Stimulated activated CD8-positive, alpha-beta memory T cell treated with anti-CD3 and anti-CD28 coated beads, Interleukin-15, amount 100 ng/mL, for 1 hour (primary cell): ENCODE data around the gene GRK6.
A peak's percentile ranks its signal among the peaks of the same experiment; 100 is the strongest.

Experiments
- DNase-seq: peaks from one replicate; pipeline ENCODE4 v3.0.0-alpha.2; 2020; ENCODE audit warnings: low read depth

Gene GRK6

GRCh38 chr5:177454397-177455035 lies 28.0 kb downstream of the GRK6 start:
- peak; percentile 91 for DNase-seq

- peak; percentile 86 for DNase-seq
Observed at GRCh38 chr5:177455036-177455660, 28.7 kb downstream of the GRK6 start.

DNA sequence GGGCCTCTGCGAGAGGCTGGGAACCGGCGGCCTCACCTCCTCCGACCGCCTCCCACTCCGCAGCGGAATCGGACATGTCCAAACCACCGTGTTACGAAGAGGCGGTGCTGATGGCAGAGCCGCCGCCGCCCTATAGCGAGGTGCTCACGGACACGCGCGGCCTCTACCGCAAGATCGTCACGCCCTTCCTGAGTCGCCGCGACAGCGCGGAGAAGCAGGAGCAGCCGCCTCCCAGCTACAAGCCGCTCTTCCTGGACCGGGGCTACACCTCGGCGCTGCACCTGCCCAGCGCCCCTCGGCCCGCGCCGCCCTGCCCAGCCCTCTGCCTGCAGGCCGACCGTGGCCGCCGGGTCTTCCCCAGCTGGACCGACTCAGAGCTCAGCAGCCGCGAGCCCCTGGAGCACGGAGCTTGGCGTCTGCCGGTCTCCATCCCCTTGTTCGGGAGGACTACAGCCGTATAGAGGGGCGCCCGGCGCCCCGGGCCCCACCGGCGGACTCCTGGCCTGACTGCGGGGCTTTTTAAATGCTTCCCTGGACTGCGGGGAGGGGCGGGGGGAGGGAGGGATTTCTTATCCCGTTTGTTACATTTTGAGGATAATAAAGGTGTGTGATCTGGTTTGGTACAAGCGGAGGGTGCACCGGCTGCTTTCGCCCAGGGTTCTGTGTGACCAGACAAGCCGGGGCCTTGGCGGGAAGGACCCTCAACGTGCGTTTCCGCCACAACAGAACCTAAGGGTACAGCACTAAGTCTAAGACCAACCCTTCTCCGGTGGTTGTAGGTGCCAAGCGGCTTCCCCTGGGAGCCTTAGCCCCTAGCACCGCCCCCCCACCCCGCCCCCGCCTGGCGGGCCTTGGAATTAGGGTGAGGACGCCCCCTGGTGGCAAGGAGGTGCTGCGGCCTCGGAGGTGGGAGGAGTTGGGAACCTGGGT lies 29.4 kb downstream of the GRK6 start:
- peak; percentile 98 for DNase-seq

GRCh38 chr5:177456591-177456964 lies 30.1 kb downstream of the GRK6 start:
- no peak for DNase-seq

- no peak for DNase-seq
Observed at GRCh38 chr5:177456976-177457851, 30.7 kb downstream of the GRK6 start.

GRCh38 chr5:177457852-177458681 lies 31.6 kb downstream of the GRK6 start:
- no peak for DNase-seq

DNA sequence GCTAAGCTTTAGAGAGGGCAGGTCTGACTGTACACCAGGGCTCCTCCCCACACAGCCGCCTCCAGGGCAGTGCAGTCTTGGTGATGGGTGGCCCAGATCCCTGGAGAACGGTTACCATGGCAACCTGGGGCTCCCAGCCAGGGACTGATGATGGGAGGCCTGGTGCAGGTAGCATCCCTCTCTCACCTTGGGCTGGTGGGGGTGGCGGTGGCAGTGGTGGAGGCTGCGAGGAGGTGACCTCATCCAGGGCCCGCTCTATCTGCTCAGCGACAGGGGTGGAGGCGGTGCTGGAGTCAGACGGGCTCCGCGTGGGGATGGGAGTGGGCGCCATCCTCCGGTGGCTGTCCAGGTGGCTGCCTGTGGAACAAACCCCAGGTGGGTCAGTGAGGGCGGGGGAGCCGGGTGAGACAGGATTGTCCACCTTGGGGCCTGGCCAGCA lies 32.5 kb downstream of the GRK6 start:
- DNase-seq, result no peak

DNA sequence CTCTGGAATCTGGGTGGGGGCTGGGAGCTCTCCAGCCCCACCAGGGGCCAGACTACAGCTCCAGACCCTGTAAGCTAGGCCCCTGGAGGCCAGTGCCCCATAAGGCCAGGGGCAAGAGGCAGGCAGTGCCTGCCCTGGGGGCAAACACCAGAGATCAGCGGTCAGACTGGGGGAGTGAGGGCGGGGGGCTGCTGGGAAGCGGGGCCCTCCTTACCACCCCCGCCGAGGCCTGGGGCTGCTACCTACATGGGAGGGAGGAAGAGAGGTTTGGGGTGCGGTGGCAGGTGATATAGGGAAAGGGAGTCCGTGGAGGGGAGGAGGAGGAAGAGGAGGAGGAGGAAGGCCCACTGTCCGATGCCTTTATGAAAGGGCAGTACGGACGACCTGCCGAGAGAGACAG lies 32.9 kb downstream of the GRK6 start:
- no peak for DNase-seq

GRCh38 chr5:177459819-177460628 lies 33.5 kb downstream of the GRK6 start:
- no peak for DNase-seq

DNA sequence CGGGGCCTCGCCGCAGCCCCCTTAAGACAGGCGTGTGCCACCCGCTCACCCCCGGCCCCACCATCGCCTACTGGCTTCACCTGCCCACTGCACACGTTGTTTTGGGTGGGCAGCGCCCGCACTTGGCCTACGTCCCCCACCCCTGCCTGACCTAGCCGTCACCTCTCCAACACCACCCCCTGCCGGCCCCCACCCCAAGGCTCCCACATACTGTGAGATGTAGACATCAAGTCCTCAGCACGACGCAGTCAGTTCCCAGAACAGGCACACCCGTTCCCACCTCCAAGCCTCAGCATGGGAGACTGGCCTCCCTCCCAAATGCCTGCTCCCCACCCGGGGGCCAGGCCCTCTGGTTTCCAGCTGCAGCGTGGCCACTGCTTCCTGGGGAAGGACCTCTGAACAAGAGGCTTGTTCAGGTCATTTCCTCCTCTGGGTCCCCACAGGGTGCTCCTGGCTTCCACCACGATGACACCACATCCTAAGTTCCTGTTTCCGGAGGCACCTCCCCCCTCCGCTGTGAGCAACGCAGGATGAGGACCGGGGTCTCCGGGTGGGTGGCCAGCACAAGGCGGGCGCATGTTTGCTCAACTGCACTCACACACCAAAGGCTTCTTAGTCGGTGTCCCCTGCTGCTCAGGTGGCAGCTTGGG lies 35.7 kb downstream of the GRK6 start:
- no peak for DNase-seq

GRCh38 chr5:177465044-177465443 lies 38.6 kb downstream of the GRK6 start:
- no peak for DNase-seq

DNA sequence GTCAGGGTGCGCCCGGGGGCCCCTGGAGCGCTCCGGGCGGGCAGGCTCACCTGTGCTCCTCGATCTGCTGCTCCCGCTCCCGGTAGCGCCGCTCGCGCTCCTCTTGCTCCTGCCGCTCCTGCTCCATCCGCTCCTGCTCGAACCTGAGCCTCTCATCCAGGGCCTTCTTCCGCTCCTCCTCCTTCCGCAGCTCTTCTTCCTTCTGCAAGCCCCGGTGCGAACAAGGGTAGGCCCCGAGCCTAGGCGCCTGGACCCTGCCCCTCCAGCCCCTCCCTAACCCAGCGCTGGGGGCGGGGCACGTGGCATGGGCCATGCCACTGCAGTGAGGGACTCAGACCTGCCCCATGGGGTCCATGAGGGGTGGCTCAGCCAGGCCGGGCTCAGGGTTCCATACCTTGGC lies 40.4 kb downstream of the GRK6 start:
- DNase-seq, result no peak

- no peak for DNase-seq
Observed at GRCh38 chr5:177467436-177467835, 41.0 kb downstream of the GRK6 start.

GRCh38 chr5:177468329-177468684 lies 41.8 kb downstream of the GRK6 start:
- DNase-seq, result no peak

- DNase-seq, result no peak
Observed at GRCh38 chr5:177468685-177469628, 42.5 kb downstream of the GRK6 start.

GRCh38 chr5:177469750-177470525 lies 43.5 kb downstream of the GRK6 start:
- no peak for DNase-seq

DNA sequence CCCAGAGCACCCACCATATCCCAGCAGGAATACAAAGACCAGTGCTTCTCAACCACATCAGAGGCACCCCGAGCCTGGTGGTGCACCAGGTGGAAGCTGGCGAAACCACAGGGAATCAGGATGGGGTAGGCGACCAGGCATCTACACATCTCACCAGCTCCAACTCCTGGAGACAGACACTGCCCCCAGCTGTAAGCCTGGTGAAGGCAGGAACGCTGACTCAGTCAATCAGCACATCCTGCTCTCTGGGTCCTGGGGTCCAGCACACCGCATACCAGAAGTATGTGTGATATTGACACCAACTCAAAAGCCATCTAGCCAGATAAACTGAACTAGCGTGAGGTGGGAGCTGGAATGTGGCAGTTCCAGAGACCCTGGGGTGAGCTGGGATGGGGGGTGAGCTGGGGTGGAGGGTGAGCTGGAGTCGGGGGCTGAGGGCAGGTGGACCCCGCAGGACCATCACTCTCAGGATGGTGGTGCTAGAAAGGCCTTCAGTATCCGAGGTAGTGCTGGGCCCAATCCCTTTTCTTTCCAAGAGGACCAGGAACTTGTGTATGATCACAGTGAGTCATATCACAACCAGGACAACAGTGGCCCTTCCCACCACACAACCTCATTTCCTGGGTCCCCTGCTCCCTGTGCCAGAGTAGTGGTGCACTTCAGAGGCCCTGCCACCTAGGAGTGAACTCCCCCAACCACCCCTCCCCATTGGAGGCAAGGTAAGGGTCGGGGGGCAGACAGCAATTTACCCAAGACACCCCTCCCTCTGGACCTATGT lies 44.5 kb downstream of the GRK6 start:
- DNase-seq, result no peak
